Measurements from ENCODE around the gene MYO16. TPM values are rescaled to one million over a fixed set of nuclear protein-coding genes. Genes with fewer than 3 reads are reported as not detected.

The MYO16 gene
- total and polyA plus RNA-seq, 4 donors: 11.7 to 51.7 (median 21.1) TPM

GRCh38 chr13:108708921-108709320 is 79.5 kb downstream of the MYO16 start:
- Histone ChIP-seq H3K36me3 (ENCODE audit: control insufficient read depth, insufficient read depth, low read length) (no peaks in the 10 kb centered on the region), H3K4me1 (ENCODE audit: control insufficient read depth, insufficient read depth, low read length) (no peaks in the 10 kb centered on the region), H3K9me3 (ENCODE audit: control insufficient read depth, insufficient read depth, low read length) (no peaks in the 10 kb centered on the region), H3K27ac (ENCODE audit: low read depth, low read length) (no peak overlapping the region), H3K27me3 (ENCODE audit: control insufficient read depth, insufficient read depth, low read length) (no peaks in the 10 kb centered on the region), H3K4me3 (ENCODE audit: low read depth, low read length) (no peak overlapping the region)
- WGBS (ENCODE audit: insufficient coverage): 58% methylated on average over 5 of the region's 8 CpGs
- DNase-seq (ENCODE audit: low read depth in 4 of 6, low spot score in 6 of 6): peak in 3 of 6 donors; percentile 33 to 92 (median 84)

DNA sequence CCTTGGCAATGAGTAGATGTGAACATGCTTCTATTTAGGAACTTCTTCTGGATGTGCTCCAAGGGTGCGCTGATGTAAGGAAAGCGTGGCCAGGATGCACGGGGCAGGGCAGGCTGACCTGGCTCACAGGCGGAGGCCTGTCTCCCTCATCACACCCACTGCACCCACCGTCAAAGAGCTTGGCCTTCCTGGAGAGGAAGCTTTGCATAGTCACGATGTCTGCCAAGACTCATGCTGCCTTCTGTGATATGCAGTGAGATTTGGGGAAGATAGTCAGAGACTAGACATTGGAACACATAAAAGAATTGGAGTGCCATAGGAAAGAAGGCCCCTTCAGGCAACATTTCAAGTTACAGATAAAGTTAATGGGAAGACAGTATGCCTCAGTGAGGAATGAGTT is 82.0 kb downstream of the MYO16 start:
- Histone ChIP-seq H3K27ac (ENCODE audit: low read depth, low read length) (no peak overlapping the region), H3K4me3 (ENCODE audit: low read depth, low read length) (no peak overlapping the region), H3K36me3 (ENCODE audit: control insufficient read depth, insufficient read depth, low read length) (peaks cover 3% of the 10 kb centered on the region), H3K4me1 (ENCODE audit: control insufficient read depth, insufficient read depth, low read length) (no peaks in the 10 kb centered on the region), H3K27me3 (ENCODE audit: control insufficient read depth, insufficient read depth, low read length) (no peaks in the 10 kb centered on the region), H3K9me3 (ENCODE audit: control insufficient read depth, insufficient read depth, low read length) (no peaks in the 10 kb centered on the region)
- DNase-seq (ENCODE audit: low read depth in 4 of 6, low spot score in 6 of 6): peak in 1 of 6 donors; percentile 56
- 85% methylated on average over 5 of the region's 6 CpGs for WGBS (ENCODE audit: insufficient coverage)

- no peaks in the 10 kb centered on the region for H3K36me3 ChIP-seq (ENCODE audit: control insufficient read depth, insufficient read depth, low read length)
- H3K4me1 ChIP-seq (ENCODE audit: control insufficient read depth, insufficient read depth, low read length): no peaks in the 10 kb centered on the region
- no peak overlapping the region for H3K4me3 ChIP-seq (ENCODE audit: low read depth, low read length)
- no peaks in the 10 kb centered on the region for H3K9me3 ChIP-seq (ENCODE audit: control insufficient read depth, insufficient read depth, low read length)
- H3K27ac ChIP-seq (ENCODE audit: low read depth, low read length): no peak overlapping the region
- peak in 2 of 6 donors; percentile 32 to 51 for DNase-seq (ENCODE audit: low read depth in 4 of 6, low spot score in 6 of 6)
- no peaks in the 10 kb centered on the region for H3K27me3 ChIP-seq (ENCODE audit: control insufficient read depth, insufficient read depth, low read length)
- 59% methylated on average over 2 of the region's 2 CpGs for WGBS (ENCODE audit: insufficient coverage)
Observed at GRCh38 chr13:108725471-108725870, 96.1 kb downstream of the MYO16 start.

- H3K4me3 ChIP-seq (ENCODE audit: low read depth, low read length): no peak overlapping the region
- 78% methylated on average over 5 of the region's 5 CpGs for WGBS (ENCODE audit: insufficient coverage)
Observed at GRCh38 chr13:108728370-108728769, 99.0 kb downstream of the MYO16 start.

DNA sequence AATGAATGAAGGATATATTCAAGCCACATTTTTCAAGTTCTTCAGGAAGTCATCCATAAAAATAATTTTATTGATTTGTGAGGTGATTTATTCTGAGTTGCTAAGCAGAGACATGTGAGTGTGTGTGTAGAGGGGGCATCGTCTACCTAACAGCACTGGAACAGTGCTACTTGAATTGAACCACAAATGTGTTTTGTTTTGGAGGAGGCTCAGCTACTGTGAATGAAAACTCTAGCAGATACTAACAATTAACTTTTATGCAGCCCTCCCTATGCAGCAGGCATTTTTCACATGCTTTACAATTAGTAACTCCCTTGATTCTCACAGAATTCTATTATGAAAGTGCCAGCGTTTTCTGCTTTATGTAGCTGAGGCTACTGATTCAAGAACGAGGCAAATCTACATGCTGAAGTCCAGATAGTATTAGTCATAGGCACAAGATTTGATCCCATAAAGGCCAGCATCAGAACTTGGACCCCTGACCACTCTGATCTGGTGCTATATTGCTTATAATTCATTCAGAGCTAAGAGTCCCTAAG is 103.7 kb downstream of the MYO16 start:
- H3K27me3 ChIP-seq (ENCODE audit: control insufficient read depth, insufficient read depth, low read length): no peaks in the 10 kb centered on the region
- H3K9me3 ChIP-seq (ENCODE audit: control insufficient read depth, insufficient read depth, low read length): no peaks in the 10 kb centered on the region
- WGBS (ENCODE audit: insufficient coverage): 40% methylated on average over 1 of the region's 3 CpGs
- H3K4me3 ChIP-seq (ENCODE audit: low read depth, low read length): no peak overlapping the region
- H3K4me1 ChIP-seq (ENCODE audit: control insufficient read depth, insufficient read depth, low read length): no peaks in the 10 kb centered on the region
- DNase-seq (ENCODE audit: low read depth in 4 of 6, low spot score in 6 of 6): peak in 1 of 6 donors; percentile 70
- no peaks in the 10 kb centered on the region for H3K36me3 ChIP-seq (ENCODE audit: control insufficient read depth, insufficient read depth, low read length)
- no peak overlapping the region for H3K27ac ChIP-seq (ENCODE audit: low read depth, low read length)

More at GRCh38 chr13:108728370-108728769, 99.0 kb downstream of the MYO16 start:
- Histone ChIP-seq H3K27me3 (ENCODE audit: control insufficient read depth, insufficient read depth, low read length) (no peaks in the 10 kb centered on the region), H3K9me3 (ENCODE audit: control insufficient read depth, insufficient read depth, low read length) (no peaks in the 10 kb centered on the region), H3K4me1 (ENCODE audit: control insufficient read depth, insufficient read depth, low read length) (no peaks in the 10 kb centered on the region), H3K27ac (ENCODE audit: low read depth, low read length) (no peak overlapping the region), H3K36me3 (ENCODE audit: control insufficient read depth, insufficient read depth, low read length) (no peaks in the 10 kb centered on the region)
- DNase-seq (ENCODE audit: low read depth in 4 of 6, low spot score in 6 of 6): no peak

DNA sequence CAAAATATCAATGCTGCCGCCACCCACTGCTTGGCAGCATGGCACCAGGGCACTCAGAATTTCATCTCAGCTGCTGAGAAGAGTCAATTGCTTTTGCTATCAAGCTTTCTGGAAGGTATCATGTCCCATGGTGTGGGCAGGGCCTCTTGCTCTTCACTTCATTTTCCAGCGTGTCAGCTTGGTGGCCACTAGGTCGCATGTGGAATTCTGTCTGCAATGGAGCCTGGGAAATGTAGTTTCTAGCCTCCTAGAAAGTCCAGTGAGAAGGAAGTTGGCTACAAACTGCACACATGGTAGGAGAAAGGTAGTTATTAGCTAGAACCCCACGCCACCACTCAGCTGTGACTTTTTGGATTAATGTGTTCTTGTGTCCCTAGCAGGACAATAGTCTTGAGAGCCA is 105.3 kb downstream of the MYO16 start:
- Histone ChIP-seq H3K27ac (ENCODE audit: low read depth, low read length) (no peak overlapping the region), H3K27me3 (ENCODE audit: control insufficient read depth, insufficient read depth, low read length) (no peaks in the 10 kb centered on the region), H3K4me3 (ENCODE audit: low read depth, low read length) (no peak overlapping the region), H3K36me3 (ENCODE audit: control insufficient read depth, insufficient read depth, low read length) (no peaks in the 10 kb centered on the region), H3K4me1 (ENCODE audit: control insufficient read depth, insufficient read depth, low read length) (no peaks in the 10 kb centered on the region), H3K9me3 (ENCODE audit: control insufficient read depth, insufficient read depth, low read length) (no peaks in the 10 kb centered on the region)
- 64% methylated on average over 3 of the region's 4 CpGs for WGBS (ENCODE audit: insufficient coverage)
- DNase-seq (ENCODE audit: low read depth in 4 of 6, low spot score in 6 of 6): no peak

- no peak for DNase-seq (ENCODE audit: low read depth in 4 of 6, low spot score in 6 of 6)
- Histone ChIP-seq H3K4me1 (ENCODE audit: control insufficient read depth, insufficient read depth, low read length) (no peaks in the 10 kb centered on the region), H3K36me3 (ENCODE audit: control insufficient read depth, insufficient read depth, low read length) (no peaks in the 10 kb centered on the region), H3K4me3 (ENCODE audit: low read depth, low read length) (no peak overlapping the region), H3K27me3 (ENCODE audit: control insufficient read depth, insufficient read depth, low read length) (no peaks in the 10 kb centered on the region), H3K9me3 (ENCODE audit: control insufficient read depth, insufficient read depth, low read length) (no peaks in the 10 kb centered on the region), H3K27ac (ENCODE audit: low read depth, low read length) (no peak overlapping the region)
- 98% methylated on average over 4 of the region's 5 CpGs for WGBS (ENCODE audit: insufficient coverage)
Observed at GRCh38 chr13:108741930-108742329, 112.5 kb downstream of the MYO16 start.

DNA sequence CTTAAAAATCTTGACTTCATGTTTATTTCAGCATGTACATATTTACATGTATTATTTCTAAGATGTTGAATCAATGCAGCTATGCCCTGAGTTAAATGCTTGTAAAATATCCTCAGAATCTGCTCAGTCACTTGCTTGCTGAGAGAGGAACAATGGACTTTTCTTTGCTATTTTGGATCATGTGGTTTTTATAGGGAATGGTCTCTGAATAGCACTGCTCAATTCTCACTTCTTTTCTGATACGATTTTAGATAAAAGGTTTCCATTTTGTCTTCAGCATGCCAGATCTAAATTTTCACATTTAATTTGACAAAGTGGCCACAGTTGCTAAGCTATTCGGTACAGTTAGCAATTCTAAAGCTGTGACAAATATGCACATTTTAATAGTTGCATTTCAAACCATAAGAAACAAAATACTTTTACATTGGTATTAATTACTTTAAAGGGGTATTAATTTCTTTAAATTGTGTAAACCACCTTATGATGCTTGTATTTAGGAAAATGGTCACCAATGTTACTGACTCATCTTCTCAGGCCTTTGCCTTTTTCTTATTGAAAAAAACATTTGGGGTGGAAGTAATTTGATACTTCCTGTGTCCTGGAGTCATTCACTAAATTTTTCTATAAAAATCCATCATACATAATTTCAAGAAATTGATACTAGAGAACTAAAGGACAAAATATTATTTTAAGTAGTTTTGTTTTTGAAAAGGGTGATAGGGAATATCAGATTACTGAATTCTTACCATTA is 113.5 kb downstream of the MYO16 start:
- Histone ChIP-seq H3K36me3 (ENCODE audit: control insufficient read depth, insufficient read depth, low read length) (no peaks in the 10 kb centered on the region), H3K27me3 (ENCODE audit: control insufficient read depth, insufficient read depth, low read length) (no peaks in the 10 kb centered on the region), H3K4me1 (ENCODE audit: control insufficient read depth, insufficient read depth, low read length) (no peaks in the 10 kb centered on the region), H3K27ac (ENCODE audit: low read depth, low read length) (no peak overlapping the region), H3K9me3 (ENCODE audit: control insufficient read depth, insufficient read depth, low read length) (no peaks in the 10 kb centered on the region), H3K4me3 (ENCODE audit: low read depth, low read length) (no peak overlapping the region)
- DNase-seq (ENCODE audit: low read depth in 4 of 6, low spot score in 6 of 6): peak in 1 of 6 donors; percentile 24
- no CpG with 5 or more reads among the region's 2 CpGs for WGBS (ENCODE audit: insufficient coverage)

- H3K27me3 ChIP-seq (ENCODE audit: control insufficient read depth, insufficient read depth, low read length): no peaks in the 10 kb centered on the region
- no peaks in the 10 kb centered on the region for H3K9me3 ChIP-seq (ENCODE audit: control insufficient read depth, insufficient read depth, low read length)
- H3K4me3 ChIP-seq (ENCODE audit: low read depth, low read length): no peak overlapping the region
- WGBS (ENCODE audit: insufficient coverage): 83% methylated on average over 1 of the region's 4 CpGs
- H3K36me3 ChIP-seq (ENCODE audit: control insufficient read depth, insufficient read depth, low read length): no peaks in the 10 kb centered on the region
- no peaks in the 10 kb centered on the region for H3K4me1 ChIP-seq (ENCODE audit: control insufficient read depth, insufficient read depth, low read length)
- peak in 1 of 6 donors; percentile 57 for DNase-seq (ENCODE audit: low read depth in 4 of 6, low spot score in 6 of 6)
- H3K27ac ChIP-seq (ENCODE audit: low read depth, low read length): no peak overlapping the region
Observed at GRCh38 chr13:108743522-108743921, 114.1 kb downstream of the MYO16 start.

DNA sequence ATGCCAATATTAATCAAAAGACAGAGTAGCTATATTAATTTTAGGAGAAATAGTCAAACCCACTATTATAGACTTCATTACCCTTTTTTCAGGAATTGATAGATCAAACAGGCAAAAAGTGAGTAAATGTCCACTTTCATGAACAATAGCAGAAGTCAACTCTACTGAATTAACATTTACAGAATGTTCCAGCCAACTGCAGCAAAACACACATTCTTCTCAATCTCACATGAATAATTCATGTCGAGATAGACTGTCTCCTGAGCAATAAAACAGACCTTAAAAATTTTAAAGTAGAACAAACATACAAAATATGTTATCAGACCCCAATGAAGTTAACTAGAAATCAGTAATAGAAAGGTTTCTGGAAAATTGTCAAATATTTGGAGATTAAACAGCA is 118.4 kb downstream of the MYO16 start:
- H3K4me3 ChIP-seq (ENCODE audit: low read depth, low read length): no peak overlapping the region
- H3K27me3 ChIP-seq (ENCODE audit: control insufficient read depth, insufficient read depth, low read length): no peaks in the 10 kb centered on the region
- no peaks in the 10 kb centered on the region for H3K9me3 ChIP-seq (ENCODE audit: control insufficient read depth, insufficient read depth, low read length)
- no peaks in the 10 kb centered on the region for H3K4me1 ChIP-seq (ENCODE audit: control insufficient read depth, insufficient read depth, low read length)
- H3K27ac ChIP-seq (ENCODE audit: low read depth, low read length): no peak overlapping the region
- no CpG with 5 or more reads among the region's 1 CpG for WGBS (ENCODE audit: insufficient coverage)
- no peak for DNase-seq (ENCODE audit: low read depth in 4 of 6, low spot score in 6 of 6)
- H3K36me3 ChIP-seq (ENCODE audit: control insufficient read depth, insufficient read depth, low read length): no peaks in the 10 kb centered on the region
